Glutamatergic neuron (in vitro differentiated cells): ENCODE data around the gene OTX2. TPM values are rescaled to one million over a fixed set of nuclear protein-coding genes. Genes with fewer than 3 reads are reported as not detected.

Source experiments
- DNase-seq: peaks from one replicate; pipeline ENCODE4 v3.0.0; 2022
- H3K27ac Mint-ChIP-seq: one replicate; pipeline ENCODE4 v1.8.0; 2020; ENCODE audit warnings: mild to moderate bottlenecking, mixed read lengths, inconsistent platforms; ENCODE audit not compliant: unreplicated experiment
- H3K27me3 Mint-ChIP-seq: one replicate; pipeline ENCODE4 v1.8.0; 2020; ENCODE audit warnings: mild to moderate bottlenecking, moderate library complexity, mixed read lengths, inconsistent platforms; ENCODE audit not compliant: unreplicated experiment
- H3K36me3 Mint-ChIP-seq: one replicate; pipeline ENCODE4 v1.8.0; 2020; ENCODE audit warnings: mild to moderate bottlenecking, mixed read lengths, inconsistent platforms; ENCODE audit not compliant: unreplicated experiment
- H3K4me1 Mint-ChIP-seq: one replicate; pipeline ENCODE4 v1.8.0; 2020; ENCODE audit warnings: mild to moderate bottlenecking, low read depth, mixed read lengths, inconsistent platforms; ENCODE audit not compliant: unreplicated experiment
- H3K4me3 Mint-ChIP-seq: one replicate; pipeline ENCODE4 v1.8.0; 2020; ENCODE audit warnings: mild to moderate bottlenecking, mixed read lengths, inconsistent platforms; ENCODE audit not compliant: unreplicated experiment
- H3K9me3 Mint-ChIP-seq: one replicate; pipeline ENCODE4 v1.8.0; 2020; ENCODE audit warnings: mild to moderate bottlenecking, moderate library complexity, mixed read lengths, inconsistent platforms; ENCODE audit not compliant: unreplicated experiment
- total RNA-seq: library from RNA; stranded (reverse); fragmentation: NEBNext Ultra II Directional; extraction: Animal tissue kit (Norgen Biotek cat#: 25700); gene quantifications from one replicate; pipeline ENCODE4 v1.2.1, GENCODE V29; 2021; ENCODE audit not compliant: unreplicated experiment
- TF ChIP-seq, protein P1 (sequence below): fragments of 200-600 bp; sonication (generic); IDR thresholded peaks from one replicate; pipeline ENCODE4 v1.5.0; 2021; ENCODE audit not compliant: partially characterized antibody, unreplicated experiment

Gene OTX2
- total RNA-seq, 1 donor from 2014 or later = 18.8 TPM

DNA sequence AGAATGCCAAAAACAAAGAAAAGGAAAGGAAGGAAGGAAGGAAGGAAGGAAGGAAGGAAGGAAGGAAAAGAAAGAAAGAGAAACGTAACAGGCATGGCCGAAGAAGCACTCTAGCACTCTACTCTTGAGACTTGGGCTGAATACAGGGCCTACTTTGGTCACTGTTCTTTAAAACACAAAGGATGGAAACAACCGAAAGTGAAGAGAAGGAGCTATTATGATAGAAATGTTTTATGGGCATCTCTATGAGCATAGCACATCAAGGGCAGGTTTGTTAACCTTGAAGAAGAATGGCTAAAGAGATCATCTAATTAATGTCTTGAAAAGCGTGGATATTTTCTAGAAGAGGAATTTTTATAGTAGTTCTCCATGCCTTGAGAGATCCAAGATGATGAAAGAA is 15.9 kb upstream of the OTX2 start:
- Mint-ChIP-seq H3K9me3 (no peaks in the 10 kb centered on the region), H3K4me1 (no peaks in the 10 kb centered on the region), H3K27me3 (no peaks in the 10 kb centered on the region), H3K36me3 (no peaks in the 10 kb centered on the region), H3K27ac (no peak overlapping the region), H3K4me3 (no peak overlapping the region)
- TF ChIP-seq, protein P1, sequence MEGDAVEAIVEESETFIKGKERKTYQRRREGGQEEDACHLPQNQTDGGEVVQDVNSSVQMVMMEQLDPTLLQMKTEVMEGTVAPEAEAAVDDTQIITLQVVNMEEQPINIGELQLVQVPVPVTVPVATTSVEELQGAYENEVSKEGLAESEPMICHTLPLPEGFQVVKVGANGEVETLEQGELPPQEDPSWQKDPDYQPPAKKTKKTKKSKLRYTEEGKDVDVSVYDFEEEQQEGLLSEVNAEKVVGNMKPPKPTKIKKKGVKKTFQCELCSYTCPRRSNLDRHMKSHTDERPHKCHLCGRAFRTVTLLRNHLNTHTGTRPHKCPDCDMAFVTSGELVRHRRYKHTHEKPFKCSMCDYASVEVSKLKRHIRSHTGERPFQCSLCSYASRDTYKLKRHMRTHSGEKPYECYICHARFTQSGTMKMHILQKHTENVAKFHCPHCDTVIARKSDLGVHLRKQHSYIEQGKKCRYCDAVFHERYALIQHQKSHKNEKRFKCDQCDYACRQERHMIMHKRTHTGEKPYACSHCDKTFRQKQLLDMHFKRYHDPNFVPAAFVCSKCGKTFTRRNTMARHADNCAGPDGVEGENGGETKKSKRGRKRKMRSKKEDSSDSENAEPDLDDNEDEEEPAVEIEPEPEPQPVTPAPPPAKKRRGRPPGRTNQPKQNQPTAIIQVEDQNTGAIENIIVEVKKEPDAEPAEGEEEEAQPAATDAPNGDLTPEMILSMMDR = no peak
- no peak for DNase-seq

DNA sequence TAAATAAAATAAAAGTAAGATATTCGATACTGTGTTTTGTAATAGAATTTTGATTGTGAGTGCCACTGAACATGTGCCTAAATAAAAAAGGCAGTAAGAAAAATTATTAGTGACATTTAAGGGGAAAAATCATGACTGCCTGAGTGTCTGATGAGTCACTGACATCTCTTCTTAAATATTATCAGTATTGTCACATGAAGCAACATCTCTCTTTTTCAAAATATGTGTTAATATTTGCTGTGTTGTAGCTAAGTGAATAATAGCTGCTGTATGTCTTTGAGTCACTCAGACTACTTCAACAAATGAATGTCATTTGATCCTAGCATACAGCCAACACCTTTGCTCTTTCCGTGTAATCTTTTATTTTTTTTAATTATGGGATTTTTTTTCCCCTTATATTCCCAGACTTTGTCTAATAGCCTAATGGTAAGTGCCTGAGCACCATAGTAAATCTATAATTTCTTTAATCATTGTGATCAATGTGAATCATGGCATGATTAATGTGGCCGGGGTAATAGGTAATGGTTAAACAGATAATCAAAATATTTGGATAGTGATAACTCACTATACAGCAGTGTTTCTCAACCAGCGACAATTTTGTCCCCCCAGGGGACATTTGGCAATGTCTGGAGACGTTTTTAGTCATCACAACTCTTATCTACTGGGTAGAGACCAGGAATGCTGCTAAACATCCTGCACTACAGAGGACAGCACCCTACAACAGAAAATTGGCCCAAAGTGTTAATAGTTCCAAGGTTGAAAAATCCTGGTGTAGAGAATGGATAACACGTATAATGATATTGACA is 11.7 kb upstream of the OTX2 start:
- Mint-ChIP-seq H3K4me1 (peaks cover 2% of the 10 kb centered on the region), H3K27ac (no peak overlapping the region), H3K27me3 (peaks cover 15% of the 10 kb centered on the region), H3K36me3 (no peaks in the 10 kb centered on the region), H3K4me3 (no peak overlapping the region), H3K9me3 (peaks cover 2% of the 10 kb centered on the region)
- DNase-seq = no peak
- TF ChIP-seq, protein P1 = no peak

DNA sequence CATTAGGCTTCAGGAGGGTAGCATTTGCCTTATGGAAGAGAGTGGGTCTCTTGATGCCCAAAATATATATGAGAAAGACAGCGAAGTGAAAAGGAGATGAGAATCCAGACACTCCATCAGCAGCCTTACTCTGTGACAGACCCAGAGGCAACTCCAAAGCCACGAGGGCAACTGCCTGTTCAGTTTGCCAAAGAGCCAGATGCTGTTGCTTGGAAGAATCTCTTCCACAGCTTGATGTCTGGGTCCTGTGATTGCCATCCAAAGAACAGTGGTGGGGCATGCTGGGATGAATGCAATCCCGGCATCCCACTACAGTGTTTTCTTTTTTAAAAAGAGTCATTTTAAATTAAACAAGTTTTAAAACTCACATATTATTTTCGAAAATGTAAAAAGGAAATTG is 10.9 kb upstream of the OTX2 start:
- DNase-seq = no peak
- H3K27me3 Mint-ChIP-seq = peaks cover 19% of the 10 kb centered on the region
- no peak overlapping the region for H3K27ac Mint-ChIP-seq
- H3K4me3 Mint-ChIP-seq = no peak overlapping the region
- TF ChIP-seq, protein P1 = no peak
- peaks cover 2% of the 10 kb centered on the region for H3K9me3 Mint-ChIP-seq
- H3K4me1 Mint-ChIP-seq = peaks cover 2% of the 10 kb centered on the region
- no peaks in the 10 kb centered on the region for H3K36me3 Mint-ChIP-seq

DNA sequence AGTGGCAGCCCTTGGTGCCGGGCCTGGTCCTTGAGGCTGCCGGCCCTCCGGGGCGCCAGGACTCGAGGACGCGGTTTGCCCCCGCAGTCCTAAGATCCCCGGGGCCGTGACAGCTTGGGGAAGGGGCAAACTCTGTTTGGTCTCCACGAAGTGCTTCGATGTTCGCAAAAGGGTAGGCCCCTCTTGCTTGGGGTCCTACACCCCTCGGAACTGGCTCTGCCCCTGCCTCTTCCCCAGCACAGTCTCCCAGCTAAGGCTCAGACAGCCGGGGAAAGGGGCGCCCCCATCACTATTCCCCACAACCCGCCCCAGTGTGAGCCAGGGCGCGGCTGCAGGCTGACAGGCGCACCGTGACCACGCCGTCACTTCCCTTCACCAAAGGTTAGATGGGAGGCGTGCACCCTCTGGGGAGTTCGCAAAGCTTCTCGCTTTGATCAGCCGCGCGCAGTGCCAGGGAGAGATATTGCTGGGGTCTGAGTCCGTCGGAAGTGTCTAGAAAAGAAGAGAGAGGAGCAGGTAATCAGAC is 7.2 kb upstream of the OTX2 start:
- H3K4me1 Mint-ChIP-seq = peaks cover 5% of the 10 kb centered on the region
- DNase-seq = peak; percentile 41
- TF ChIP-seq, protein P1 = no peak
- no peak overlapping the region for H3K27ac Mint-ChIP-seq
- peaks cover 38% of the 10 kb centered on the region for H3K27me3 Mint-ChIP-seq
- H3K36me3 Mint-ChIP-seq = no peaks in the 10 kb centered on the region
- no peak overlapping the region for H3K4me3 Mint-ChIP-seq
- peaks cover 14% of the 10 kb centered on the region for H3K9me3 Mint-ChIP-seq
